ENCODE results near the gene KIAA1549. TPM values are rescaled to one million over a fixed set of nuclear protein-coding genes. Genes with fewer than 3 reads are reported as not detected.
"Not testable (repeated sequence)": the region's sequence is repeated elsewhere in the genome, so short reads cannot be mapped to it uniquely, and the experiment has no call there.

KIAA1549 gene
- total and polyA plus RNA-seq, 10 of the 15 experiments (the other 5 are each of a cell fraction or from before 2014, with no cell fraction given), result 0.02 to 0.82 (median 0.22) TPM

- TF ChIP-seq FOS (IDR thresholded peaks at IDR 0.05; ENCODE audit: borderline replicate concordance, extremely low read depth, insufficient read length), result no peak
Measured at GRCh38 chr7:139026551-139026950, 45.4 kb upstream of the KIAA1549 start (continued).

- WGBS (ENCODE audit: insufficient coverage, insufficient replicate concordance, low lambda C conversion rate, missing lambda C conversion rate), result 95% methylated on average over 5 of the region's 5 CpGs
- H3K4me2 ChIP-seq (ENCODE audit: control insufficient read depth, insufficient read depth); H3K9me3 ChIP-seq (replicated peaks; ENCODE audit: control insufficient read depth, insufficient read depth, low read length); ATAC-seq; H2AFZ ChIP-seq (ENCODE audit: control insufficient read depth, low read depth, low read length); in situ Hi-C loops (cut with MboI); H3K4me1 ChIP-seq (ENCODE audit: control insufficient read depth, insufficient read depth, low read length); POLR2A ChIA-PET; RAD21 ChIA-PET (ENCODE audit: unreplicated experiment); DNase-seq (ENCODE audit: low read depth, low spot score); H4K20me1 ChIP-seq (ENCODE audit: control insufficient read depth, insufficient read depth); BruUV-seq (replicated peaks); intact Hi-C loops (cut with micrococcal nuclease; ENCODE audit: unreplicated experiment); FAIRE-seq; H3K27me3 ChIP-seq (replicated peaks in 1 of 2; ENCODE audit: control insufficient read depth in 2 of 2, insufficient read depth in 2 of 2, low read length in 1 of 2); H3K9ac ChIP-seq (ENCODE audit: control insufficient read depth, insufficient read depth, low read length); H3K79me2 ChIP-seq (ENCODE audit: control insufficient read depth, insufficient read depth, low read length); H3K4me3 ChIP-seq; H3K27ac ChIP-seq (ENCODE audit: control insufficient read depth, insufficient read depth): not testable (repeated sequence)
- H3K36me3 ChIP-seq (ENCODE audit: control insufficient read depth in 2 of 2, insufficient read depth in 2 of 2, low read length in 1 of 2), result peaks cover 3 to 20% of the 10 kb centered on the region in 2 experiments; a peak in 3 of 4 replicates
- CTCF ChIA-PET, result interaction anchor here (0.6 to 1.3 kb wide), 3 partner anchors 9 to 400 kb away, joined by 3 to 8 read pairs (median 5); no protein-coding TSS in a partner anchor
- SMC1A ChIA-PET (ENCODE audit: uncharacterized antibody, unreplicated experiment), result interaction anchor here (1.5 kb wide), 2 partner anchors 9 to 11 kb away, joined by 4 read pairs; no protein-coding TSS in a partner anchor
Measured at GRCh38 chr7:139025861-139026260, 44.7 kb upstream of the KIAA1549 start.

- Histone ChIP-seq H3K4me2 (ENCODE audit: control insufficient read depth, insufficient read depth) (no peak overlapping the region), H3K4me3 (no peak overlapping the region), H3K9ac (ENCODE audit: control insufficient read depth, insufficient read depth, low read length) (no peak overlapping the region), H3K27ac (ENCODE audit: control insufficient read depth, insufficient read depth) (no peak overlapping the region), H3K79me2 (ENCODE audit: control insufficient read depth, insufficient read depth, low read length) (no peaks in the 10 kb centered on the region), H3K4me1 (ENCODE audit: control insufficient read depth, insufficient read depth, low read length) (no peaks in the 10 kb centered on the region), H3K27me3 (replicated peaks in 1 of 2; ENCODE audit: control insufficient read depth in 2 of 2, insufficient read depth in 2 of 2, low read length in 1 of 2) (no peaks in the 10 kb centered on the region), H3K9me3 (replicated peaks; ENCODE audit: control insufficient read depth, insufficient read depth, low read length) (no peaks in the 10 kb centered on the region), H3K36me3 (ENCODE audit: control insufficient read depth in 2 of 2, insufficient read depth in 2 of 2, low read length in 1 of 2) (peaks cover 3 to 17% of the 10 kb centered on the region in 2 experiments; a peak in 3 of 4 replicates), H4K20me1 (ENCODE audit: control insufficient read depth, insufficient read depth) (no peaks in the 10 kb centered on the region), H2AFZ (ENCODE audit: control insufficient read depth, low read depth, low read length) (no peak overlapping the region)
- BruUV-seq (replicated peaks), result TSS peak; percentile 47
- DNase-seq (ENCODE audit: low read depth, low spot score) (no peak), FAIRE-seq (no peak), ATAC-seq (no peak)
- RAD21 ChIA-PET (ENCODE audit: unreplicated experiment), result interaction anchor here (2.2 kb wide), 1 partner anchor 51 kb away, joined by 6 read pairs; no protein-coding TSS in a partner anchor
- TF ChIP-seq RAD51 (IDR thresholded peaks at IDR 0.05) (no peak), EGR1 (IDR thresholded peaks at IDR 0.05; ENCODE audit: borderline replicate concordance in 1 of 2, low read depth in 2 of 2, low read length in 2 of 2) (no peak), ESRRA (IDR thresholded peaks at IDR 0.05; ENCODE audit: low read length) (no peak), GABPA (IDR thresholded peaks at IDR 0.05; ENCODE audit: low read depth) (no peak), POLR2AphosphoS5 (IDR thresholded peaks at IDR 0.05; ENCODE audit: low read length) (no peak), SMARCA5 (IDR thresholded peaks at IDR 0.05) (no peak), RELA (IDR thresholded peaks at IDR 0.05; ENCODE audit: borderline replicate concordance, partially characterized antibody) (no peak), NR2C1 (IDR thresholded peaks at IDR 0.05) (no peak), ETV6 (conservative IDR thresholded peaks at IDR 0.05 in 1 of 2, IDR thresholded peaks at IDR 0.05 in 1 of 2; ENCODE audit: borderline replicate concordance in 1 of 2, low read depth in 1 of 2) (no peak), JUND (IDR thresholded peaks at IDR 0.05; ENCODE audit: low read depth, low read length) (no peak), RBBP5 (conservative IDR thresholded peaks at IDR 0.05) (no peak), BCLAF1 (IDR thresholded peaks at IDR 0.05) (no peak), ZSCAN29 (IDR thresholded peaks at IDR 0.05) (no peak)
- in situ Hi-C loops (cut with MboI), result no loop called here
- SMC1A ChIA-PET (ENCODE audit: uncharacterized antibody, unreplicated experiment), result interaction anchor here (0.5 to 1.5 kb wide), 2 partner anchors 10 to 38 kb away, joined by 3 to 6 read pairs; no protein-coding TSS in a partner anchor
- POLR2A ChIA-PET, result no interaction called here
- CTCF ChIA-PET, result interaction anchor here (1.6 to 2.0 kb wide), 2 partner anchors 52 to 137 kb away, joined by 6 to 11 read pairs; no protein-coding TSS in a partner anchor
- intact Hi-C loops (cut with micrococcal nuclease; ENCODE audit: unreplicated experiment), result no loop called here
- WGBS (ENCODE audit: insufficient coverage, insufficient replicate concordance, low lambda C conversion rate, missing lambda C conversion rate), result 95% methylated on average over 5 of the region's 5 CpGs
Measured at GRCh38 chr7:139023076-139023475, 41.9 kb upstream of the KIAA1549 start.
